Activated CD8-positive, alpha-beta memory T cell treated with anti-CD3 and anti-CD28 coated beads, Interleukin-2, amount 10 ng/mL, durations not matched to agents 7 days and 5 days (primary cell): Measurements from ENCODE around the gene STXBP4. TPM values are rescaled to one million over a fixed set of nuclear protein-coding genes. Genes with fewer than 3 reads are reported as not detected.

ENCODE experiments used
- ATAC-seq: fragments of 150-1000 bp; cut with Tn5 transposase; one replicate; pipeline ENCODE4 v1.10.0; 2021; ENCODE audit warnings: moderate library complexity
- CTCF ChIA-PET: fragments of 350-600 bp; sonication (Branson Sonifier 250); formaldehyde crosslinking; loops from one replicate; lab custom pipeline; 2021; ENCODE audit warnings: antibody characterized with exemption; lab: Charles Lee
- DNase-seq: peaks from one replicate; pipeline ENCODE4 v3.0.0-alpha.2; 2020
- H3K27ac Mint-ChIP-seq: one replicate; pipeline ENCODE4 v1.8.0; 2021; ENCODE audit warnings: mild to moderate bottlenecking, mixed read lengths
- H3K27me3 Mint-ChIP-seq: one replicate; pipeline ENCODE4 v1.8.0; 2021; ENCODE audit warnings: mixed read lengths
- H3K36me3 Mint-ChIP-seq: one replicate; pipeline ENCODE4 v1.8.0; 2021; ENCODE audit warnings: mild to moderate bottlenecking, mixed read lengths
- H3K4me1 Mint-ChIP-seq: one replicate; pipeline ENCODE4 v1.8.0; 2021; ENCODE audit warnings: mixed read lengths
- H3K4me3 Mint-ChIP-seq: one replicate; pipeline ENCODE4 v1.8.0; 2021; ENCODE audit warnings: mild to moderate bottlenecking, moderate library complexity, mixed read lengths
- H3K9me3 Mint-ChIP-seq: one replicate; pipeline ENCODE4 v1.8.0; 2022; ENCODE audit warnings: low read depth, mixed read lengths
- total RNA-seq, 2 experiments: library from RNA; stranded (reverse); gene quantifications; one replicate each; pipeline ENCODE4 v1.2.3, GENCODE V29; 2021

STXBP4 gene
- total RNA-seq, 2 experiments from 2014 or later: 8.2 to 9.4 TPM

DNA sequence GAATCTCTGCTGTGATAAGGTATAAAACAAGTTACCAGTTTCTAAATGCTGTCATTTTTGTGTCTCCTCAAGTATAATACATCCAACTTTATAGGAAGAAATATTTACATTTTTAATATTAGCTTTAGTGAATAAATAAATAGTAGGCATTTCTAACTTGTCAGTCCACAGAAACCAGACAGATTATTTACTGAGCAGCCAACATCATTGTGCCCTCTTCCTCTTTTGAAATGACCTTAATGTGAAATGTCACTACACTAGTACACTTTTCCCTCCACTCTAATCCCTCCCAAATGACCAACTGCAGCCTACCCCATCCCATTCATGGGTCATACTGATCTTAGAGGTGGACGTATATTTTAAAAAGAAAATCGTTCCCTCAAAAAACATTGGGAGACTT is 9.2 kb downstream of the STXBP4 start:
- CTCF ChIA-PET: no interaction called here
- DNase-seq (no peak), ATAC-seq (no peak)
- Mint-ChIP-seq H3K27me3 (no peaks in the 10 kb centered on the region), H3K4me1 (peaks cover 14% of the 10 kb centered on the region), H3K9me3 (peaks cover 2% of the 10 kb centered on the region), H3K27ac (no peak overlapping the region), H3K36me3 (peaks cover 13% of the 10 kb centered on the region), H3K4me3 (no peak overlapping the region)

DNA sequence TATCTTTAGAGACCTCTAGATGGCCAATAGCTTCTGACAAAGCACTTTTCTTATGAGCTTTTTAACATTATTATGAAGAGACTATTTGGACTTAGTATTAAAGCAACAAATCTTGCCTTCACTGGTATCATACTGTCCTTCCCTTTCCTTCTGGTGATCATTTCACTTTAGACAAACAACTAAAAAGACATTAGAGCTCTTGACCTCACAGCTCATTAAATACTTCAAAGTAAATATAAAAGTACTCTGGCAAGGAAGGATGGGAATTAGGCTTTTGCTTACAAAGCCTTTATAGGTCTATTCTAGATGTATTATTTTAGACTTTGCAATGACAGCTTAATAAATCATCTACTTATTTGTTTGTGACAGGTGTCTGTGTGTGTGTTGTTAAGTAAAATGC is 11.1 kb downstream of the STXBP4 start:
- DNase-seq (no peak), ATAC-seq (no peak)
- CTCF ChIA-PET: no interaction called here
- no peak overlapping the region for H3K4me3 Mint-ChIP-seq
- peaks cover 14% of the 10 kb centered on the region for H3K4me1 Mint-ChIP-seq
- no peaks in the 10 kb centered on the region for H3K27me3 Mint-ChIP-seq
- H3K36me3 Mint-ChIP-seq: peaks cover 13% of the 10 kb centered on the region
- H3K9me3 Mint-ChIP-seq: peaks cover 2% of the 10 kb centered on the region
- no peak overlapping the region for H3K27ac Mint-ChIP-seq

DNA sequence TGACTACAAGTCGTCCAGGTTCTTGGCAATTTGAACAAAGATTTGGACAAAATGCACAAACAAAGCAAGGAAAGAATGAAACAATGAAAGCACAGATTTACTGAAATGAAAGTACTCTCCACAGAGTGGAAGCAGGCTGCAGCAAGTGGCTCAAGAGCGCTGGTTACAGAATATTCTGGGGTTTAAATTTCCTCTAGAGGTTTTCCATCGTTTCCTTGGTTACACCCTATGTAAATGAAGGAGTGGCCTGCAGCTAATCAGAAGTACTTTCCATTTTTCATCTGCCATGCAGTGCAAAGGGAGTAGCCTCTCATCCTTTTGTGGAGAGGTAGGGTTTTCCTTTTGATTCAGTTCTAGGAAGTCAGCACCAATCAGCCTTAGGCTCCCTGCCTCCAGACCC is 11.8 kb downstream of the STXBP4 start:
- H3K36me3 Mint-ChIP-seq: peaks cover 13% of the 10 kb centered on the region
- no peak overlapping the region for H3K27ac Mint-ChIP-seq
- CTCF ChIA-PET: no interaction called here
- H3K27me3 Mint-ChIP-seq: no peaks in the 10 kb centered on the region
- DNase-seq (no peak), ATAC-seq (no peak)
- H3K9me3 Mint-ChIP-seq: peaks cover 2% of the 10 kb centered on the region
- no peak overlapping the region for H3K4me3 Mint-ChIP-seq
- peaks cover 14% of the 10 kb centered on the region for H3K4me1 Mint-ChIP-seq

DNA sequence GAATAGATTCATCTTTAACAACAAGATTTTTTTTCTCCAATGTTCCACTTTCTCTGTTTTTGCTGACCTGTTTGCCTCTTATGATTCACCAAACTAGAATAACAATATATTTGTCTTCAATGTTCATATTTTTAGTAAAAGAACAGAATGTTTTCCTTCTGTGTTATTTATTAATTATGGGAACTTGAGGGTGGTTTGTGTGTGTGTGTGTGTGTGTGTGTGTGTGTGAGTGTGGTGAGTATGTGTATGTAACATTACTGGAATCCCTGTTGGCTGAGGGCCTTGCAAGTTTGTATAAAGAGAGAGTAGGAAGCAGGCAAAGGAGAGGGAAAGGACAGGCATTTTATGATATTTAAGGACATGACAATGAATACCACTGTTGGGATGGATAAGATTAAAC is 13.8 kb downstream of the STXBP4 start:
- no peak for DNase-seq
- peaks cover 2% of the 10 kb centered on the region for H3K9me3 Mint-ChIP-seq
- no peak overlapping the region for H3K27ac Mint-ChIP-seq
- no peak for ATAC-seq
- H3K4me1 Mint-ChIP-seq: peaks cover 4% of the 10 kb centered on the region
- no peak overlapping the region for H3K4me3 Mint-ChIP-seq
- H3K27me3 Mint-ChIP-seq: no peaks in the 10 kb centered on the region
- CTCF ChIA-PET: no interaction called here
- peaks cover 13% of the 10 kb centered on the region for H3K36me3 Mint-ChIP-seq

DNA sequence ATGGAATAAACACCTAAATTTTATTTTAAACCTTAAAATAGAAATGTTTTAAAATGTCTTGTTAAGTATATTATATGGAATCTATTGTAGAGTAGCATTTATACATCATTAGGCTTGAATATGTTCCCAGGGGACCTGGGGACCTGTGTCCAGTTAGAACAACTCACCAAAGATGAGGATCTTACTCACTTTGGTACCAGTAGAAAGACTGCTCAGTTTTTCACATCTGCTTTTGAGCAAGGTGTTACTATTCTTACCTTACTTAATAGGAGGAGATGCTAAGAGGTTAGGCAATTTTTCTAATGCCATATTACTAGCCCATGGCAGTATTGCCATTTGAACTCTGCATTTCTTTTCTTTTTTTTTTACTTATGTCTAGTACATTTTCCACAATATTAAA is 14.7 kb downstream of the STXBP4 start:
- ATAC-seq (no peak), DNase-seq (no peak)
- Mint-ChIP-seq H3K4me3 (no peak overlapping the region), H3K36me3 (peaks cover 13% of the 10 kb centered on the region), H3K27me3 (no peaks in the 10 kb centered on the region), H3K4me1 (peaks cover 4% of the 10 kb centered on the region), H3K9me3 (peaks cover 2% of the 10 kb centered on the region), H3K27ac (no peak overlapping the region)
- CTCF ChIA-PET: no interaction called here

DNA sequence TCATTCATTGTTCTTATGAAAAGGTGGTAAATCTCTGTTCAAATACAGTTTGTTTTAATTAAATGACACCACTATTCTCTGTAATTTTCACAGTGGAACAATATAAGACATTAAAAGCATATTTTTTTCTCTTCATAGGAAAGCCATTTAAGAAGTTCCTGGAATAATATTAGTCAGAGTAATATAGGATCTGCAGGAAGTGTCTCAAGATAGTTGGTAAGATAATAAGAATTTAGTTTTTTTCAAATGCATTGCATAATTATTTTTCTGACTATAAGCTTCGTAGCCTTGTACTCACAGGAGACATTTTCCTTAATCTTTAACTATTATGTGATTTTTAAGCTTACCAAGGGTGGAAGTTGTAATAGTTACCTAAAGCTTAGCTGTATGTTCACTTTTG is 16.9 kb downstream of the STXBP4 start:
- H3K4me1 Mint-ChIP-seq: no peaks in the 10 kb centered on the region
- H3K36me3 Mint-ChIP-seq: peaks cover 6% of the 10 kb centered on the region
- no peaks in the 10 kb centered on the region for H3K27me3 Mint-ChIP-seq
- CTCF ChIA-PET: interaction anchor here (1.0 to 1.9 kb wide), 5 partner anchors 11 to 529 kb away, joined by 3 to 5 read pairs (median 3); no protein-coding TSS in a partner anchor
- H3K4me3 Mint-ChIP-seq: no peak overlapping the region
- no peak for DNase-seq
- H3K9me3 Mint-ChIP-seq: no peaks in the 10 kb centered on the region
- ATAC-seq: no peak
- no peak overlapping the region for H3K27ac Mint-ChIP-seq

DNA sequence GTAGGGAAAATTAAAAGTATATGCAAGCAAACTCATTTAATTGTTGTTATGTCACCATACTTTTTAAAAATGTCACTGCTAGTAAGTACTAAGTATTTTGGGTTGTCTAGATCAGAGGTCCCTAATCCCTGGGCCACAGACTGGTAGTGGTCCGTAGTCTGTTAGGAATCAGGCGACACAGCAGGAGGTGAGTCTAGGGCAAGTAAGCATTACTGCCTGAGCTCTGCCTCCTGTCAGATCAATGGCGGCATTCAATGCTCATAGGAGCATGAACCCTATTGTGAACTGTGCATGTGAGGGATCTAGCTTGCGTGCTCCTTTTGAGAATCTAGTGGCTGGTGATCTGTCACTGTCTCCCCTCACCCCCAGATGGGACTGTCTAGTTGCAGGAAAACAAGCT is 21.6 kb downstream of the STXBP4 start:
- no peak overlapping the region for H3K27ac Mint-ChIP-seq
- H3K4me3 Mint-ChIP-seq: no peak overlapping the region
- ATAC-seq: no peak
- peaks cover 1% of the 10 kb centered on the region for H3K36me3 Mint-ChIP-seq
- H3K27me3 Mint-ChIP-seq: no peaks in the 10 kb centered on the region
- CTCF ChIA-PET: interaction anchor here (7.2 kb wide), 1 partner anchor 366 kb away, joined by 62 read pairs; no protein-coding TSS in a partner anchor
- no peak for DNase-seq
- H3K9me3 Mint-ChIP-seq: no peaks in the 10 kb centered on the region
- no peaks in the 10 kb centered on the region for H3K4me1 Mint-ChIP-seq

DNA sequence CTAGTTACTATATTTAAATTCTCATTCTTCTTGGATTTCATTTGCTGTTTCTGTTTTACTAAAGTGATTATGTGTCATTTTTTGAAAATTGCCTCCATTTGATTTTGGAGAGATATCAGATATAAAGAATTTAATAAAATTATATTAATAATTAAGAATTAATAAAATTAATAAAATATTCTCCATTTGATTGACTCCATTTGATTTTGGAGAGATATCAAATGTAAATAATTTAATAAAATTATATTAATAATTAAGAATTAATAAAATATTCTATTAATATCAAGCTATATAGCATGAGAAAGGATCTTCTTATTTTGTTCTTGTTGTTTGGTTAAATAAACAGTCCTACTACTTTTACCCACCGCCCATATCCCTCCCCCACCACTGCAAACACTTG is 23.0 kb downstream of the STXBP4 start:
- Mint-ChIP-seq H3K36me3 (no peaks in the 10 kb centered on the region), H3K4me1 (no peaks in the 10 kb centered on the region)

DNA sequence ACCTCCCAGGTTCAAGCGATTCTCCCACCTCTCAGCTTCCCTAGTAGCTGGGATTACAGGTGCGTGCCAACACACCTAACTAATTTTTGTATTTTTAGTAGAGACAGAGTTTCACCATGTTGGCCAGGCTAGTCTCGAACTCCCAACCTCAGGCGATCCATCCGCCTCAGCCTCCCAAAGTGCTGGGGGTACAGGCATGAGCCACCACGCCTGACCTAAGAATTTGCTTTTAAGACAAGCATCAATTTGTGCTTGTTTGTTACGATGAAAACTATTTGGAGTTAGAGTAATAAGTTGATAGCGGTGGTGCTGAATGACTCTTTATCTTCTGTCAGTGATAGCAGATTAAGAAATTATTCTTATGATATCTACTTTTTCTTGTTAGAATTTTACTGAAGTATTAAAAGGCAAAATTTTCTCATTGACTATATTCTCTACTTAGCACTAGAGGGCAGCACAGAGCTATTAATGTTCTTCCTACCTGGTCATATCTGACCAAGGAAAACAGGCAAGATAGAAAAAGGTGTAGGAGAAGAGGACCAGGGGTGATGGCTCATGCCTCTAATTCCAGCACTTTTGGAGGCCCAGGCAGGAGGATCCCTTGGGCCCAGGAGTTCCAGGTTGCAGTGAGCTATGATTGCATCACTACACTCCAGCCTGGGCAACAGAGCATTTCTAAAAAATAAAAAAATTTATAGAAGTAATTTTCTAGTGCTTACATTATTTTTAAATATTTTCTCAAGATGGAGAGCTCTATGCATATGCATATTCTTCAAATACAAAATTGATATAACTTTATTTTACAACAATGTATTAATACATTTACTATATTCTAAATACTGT is 24.5 kb downstream of the STXBP4 start:
- Mint-ChIP-seq H3K27me3 (no peaks in the 10 kb centered on the region), H3K4me3 (no peak overlapping the region), H3K27ac (no peak overlapping the region), H3K36me3 (no peaks in the 10 kb centered on the region), H3K4me1 (no peaks in the 10 kb centered on the region), H3K9me3 (no peaks in the 10 kb centered on the region)
- peak; percentile 51 for ATAC-seq
- DNase-seq: no peak
- CTCF ChIA-PET: interaction anchor here (0.6 to 7.2 kb wide), 27 partner anchors 10 to 531 kb away, joined by 3 to 62 read pairs (median 5); partner anchors contain the start of genes COX11 and STXBP4

More for the DNA sequence above, 23.0 kb downstream of the STXBP4 start:
- ATAC-seq (no peak), DNase-seq (no peak)
- H3K27ac Mint-ChIP-seq: no peak overlapping the region
- no peaks in the 10 kb centered on the region for H3K27me3 Mint-ChIP-seq
- H3K9me3 Mint-ChIP-seq: no peaks in the 10 kb centered on the region
- CTCF ChIA-PET: interaction anchor here (0.9 to 7.2 kb wide), 10 partner anchors 11 to 524 kb away, joined by 3 to 62 read pairs (median 12); partner anchors contain the start of genes COX11 and STXBP4
- no peak overlapping the region for H3K4me3 Mint-ChIP-seq

DNA sequence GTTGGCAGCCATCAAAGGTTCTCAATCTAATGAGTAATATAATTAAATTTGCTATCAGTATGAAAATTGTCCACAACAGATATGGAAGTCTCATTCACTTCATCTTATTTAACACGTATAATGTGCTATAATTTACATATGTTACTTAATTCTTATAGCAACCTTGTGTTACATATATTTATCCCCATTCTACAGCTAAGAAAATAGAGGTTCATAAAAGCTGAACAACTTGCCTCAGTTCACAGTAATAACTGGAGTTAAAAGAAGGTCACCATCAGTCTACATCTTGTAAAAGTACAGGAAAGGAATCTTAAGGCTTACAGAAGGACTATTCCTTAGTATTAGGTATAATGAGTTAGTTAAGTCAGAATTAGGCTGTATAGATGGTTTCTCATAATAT is 27.9 kb downstream of the STXBP4 start:
- Mint-ChIP-seq H3K27me3 (no peaks in the 10 kb centered on the region), H3K9me3 (no peaks in the 10 kb centered on the region), H3K4me1 (no peaks in the 10 kb centered on the region), H3K36me3 (no peaks in the 10 kb centered on the region), H3K27ac (no peak overlapping the region), H3K4me3 (no peak overlapping the region)
- CTCF ChIA-PET: interaction anchor here (1.0 to 1.2 kb wide), 3 partner anchors 352 to 360 kb away, joined by 3 to 4 read pairs (median 3); no protein-coding TSS in a partner anchor
- ATAC-seq (no peak), DNase-seq (no peak)

DNA sequence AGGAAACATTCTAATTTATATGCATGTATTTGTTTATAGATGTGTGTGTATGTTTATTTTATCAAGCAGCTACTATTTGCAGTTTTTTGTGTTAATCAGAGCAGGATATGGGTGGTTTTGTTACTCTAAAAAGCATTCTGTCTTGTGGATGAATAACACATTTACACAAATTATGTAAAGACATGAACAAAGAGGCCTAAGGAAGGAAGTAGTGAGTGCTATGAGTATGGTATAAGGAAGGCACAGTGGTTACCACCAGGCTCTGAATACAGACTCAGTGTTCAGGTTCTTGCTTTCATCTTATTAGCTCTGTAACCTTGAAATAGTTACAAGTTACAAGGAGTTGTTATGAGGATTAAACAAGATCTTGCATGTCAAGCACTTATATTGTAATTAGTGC is 33.9 kb downstream of the STXBP4 start:
- Mint-ChIP-seq H3K4me3 (no peak overlapping the region), H3K4me1 (peaks cover 2% of the 10 kb centered on the region), H3K36me3 (no peaks in the 10 kb centered on the region), H3K27ac (no peak overlapping the region), H3K9me3 (no peaks in the 10 kb centered on the region), H3K27me3 (no peaks in the 10 kb centered on the region)
- ATAC-seq: no peak
- DNase-seq: no peak
- CTCF ChIA-PET: interaction anchor here (0.9 to 3.5 kb wide), 3 partner anchors 8 to 354 kb away, joined by 3 to 19 read pairs (median 5); no protein-coding TSS in a partner anchor

DNA sequence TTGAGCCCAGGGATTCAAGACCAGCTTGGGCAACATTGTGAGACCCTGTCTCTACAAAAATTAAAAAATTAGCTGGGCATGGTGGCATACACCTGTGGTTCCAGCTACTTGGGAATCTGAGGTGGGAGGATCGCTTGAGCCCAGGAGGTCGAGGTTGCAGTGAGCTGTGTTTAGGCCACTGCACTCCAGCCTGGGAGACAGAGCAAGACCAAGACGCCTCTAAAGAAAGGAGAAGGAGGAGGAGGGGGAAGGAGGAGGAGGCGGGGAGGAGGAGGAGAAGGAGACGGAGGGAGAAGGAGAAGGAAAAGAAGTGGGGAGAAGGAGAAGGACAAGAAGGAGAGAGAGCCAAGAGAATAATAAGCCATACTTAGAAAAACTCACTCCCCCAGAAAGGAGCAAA is 35.9 kb downstream of the STXBP4 start:
- Mint-ChIP-seq H3K27ac (no peak overlapping the region), H3K27me3 (no peaks in the 10 kb centered on the region), H3K36me3 (peaks cover 3% of the 10 kb centered on the region), H3K4me3 (no peak overlapping the region), H3K4me1 (peaks cover 2% of the 10 kb centered on the region), H3K9me3 (no peaks in the 10 kb centered on the region)
- CTCF ChIA-PET: interaction anchor here (1.2 to 3.5 kb wide), 2 partner anchors 12 to 358 kb away, joined by 3 to 19 read pairs; no protein-coding TSS in a partner anchor
- DNase-seq (no peak), ATAC-seq (no peak)

DNA sequence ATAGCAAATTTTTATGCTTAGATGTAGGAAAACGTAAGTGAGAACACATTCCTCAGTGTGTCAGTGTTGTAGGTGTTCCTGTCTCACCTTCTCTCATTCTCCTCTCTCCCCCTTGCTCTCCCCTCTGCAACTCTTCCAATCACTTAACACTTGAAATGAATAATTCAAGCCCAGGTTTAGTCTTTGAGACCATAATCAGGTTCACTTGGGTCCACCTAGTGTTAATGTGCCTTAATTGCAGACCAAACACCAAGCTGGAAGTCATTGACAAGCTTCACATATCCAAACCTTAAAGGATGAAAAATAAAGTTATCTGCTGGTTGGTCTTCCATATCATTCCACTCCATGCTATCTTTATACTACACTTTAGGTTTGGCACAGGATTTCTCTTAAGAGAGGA is 37.0 kb downstream of the STXBP4 start:
- H3K27ac Mint-ChIP-seq: no peak overlapping the region
- DNase-seq (no peak), ATAC-seq (no peak)
- H3K4me3 Mint-ChIP-seq: no peak overlapping the region
- H3K9me3 Mint-ChIP-seq: no peaks in the 10 kb centered on the region
- no peaks in the 10 kb centered on the region for H3K27me3 Mint-ChIP-seq
- peaks cover 2% of the 10 kb centered on the region for H3K4me1 Mint-ChIP-seq
- CTCF ChIA-PET: interaction anchor here (0.8 to 1.6 kb wide), 6 partner anchors 8 to 420 kb away, joined by 3 to 5 read pairs (median 3); no protein-coding TSS in a partner anchor
- H3K36me3 Mint-ChIP-seq: peaks cover 3% of the 10 kb centered on the region

DNA sequence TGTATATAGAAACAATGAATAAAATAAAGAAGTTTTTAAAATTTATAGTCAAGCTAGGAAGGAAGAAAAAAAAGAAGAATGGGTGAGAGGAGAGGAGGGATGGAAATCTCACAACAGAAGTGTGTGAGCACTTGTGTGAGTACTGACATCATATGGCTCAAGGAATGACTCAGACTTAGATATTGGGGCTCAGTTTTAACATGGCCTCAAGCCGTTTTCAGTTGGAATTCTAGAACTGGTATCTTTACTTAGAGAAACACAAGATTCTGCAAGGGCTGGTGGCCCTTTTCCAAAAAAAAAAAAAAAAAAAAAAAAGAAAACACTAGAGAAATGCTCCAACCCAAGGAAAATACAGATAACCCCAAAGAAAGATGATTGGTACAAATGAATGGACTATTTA is 55.1 kb downstream of the STXBP4 start:
- no peak overlapping the region for H3K4me3 Mint-ChIP-seq
- no peaks in the 10 kb centered on the region for H3K9me3 Mint-ChIP-seq
- no peak for ATAC-seq
- no peaks in the 10 kb centered on the region for H3K27me3 Mint-ChIP-seq
- H3K4me1 Mint-ChIP-seq: no peaks in the 10 kb centered on the region
- CTCF ChIA-PET: no interaction called here
- no peak for DNase-seq
- no peak overlapping the region for H3K27ac Mint-ChIP-seq
- no peaks in the 10 kb centered on the region for H3K36me3 Mint-ChIP-seq
